ENCODE measurements around the gene PLCB4.

The PLCB4 gene

GRCh38 chr20:9286501-9287461 lies 217.9 kb downstream of the PLCB4 start:
- no peak for DNase-seq

- DNase-seq: no peak
These were observed 218.9 kb downstream of the PLCB4 start for GRCh38 chr20:9287826-9288225.

- no peak for DNase-seq
These were observed 221.4 kb downstream of the PLCB4 start for GRCh38 chr20:9290331-9290730.

GRCh38 chr20:9293145-9293544 lies 224.3 kb downstream of the PLCB4 start:
- DNase-seq: no peak

GRCh38 chr20:9294041-9294440 lies 225.2 kb downstream of the PLCB4 start:
- DNase-seq: no peak

GRCh38 chr20:9298906-9299305 lies 230.0 kb downstream of the PLCB4 start:
- no peak for DNase-seq

GRCh38 chr20:9300080-9300479 lies 231.2 kb downstream of the PLCB4 start:
- DNase-seq: no peak

GRCh38 chr20:9300534-9300933 lies 231.6 kb downstream of the PLCB4 start:
- DNase-seq: no peak

GRCh38 chr20:9301129-9302090 lies 232.5 kb downstream of the PLCB4 start:
- peak; percentile 44 for DNase-seq

- DNase-seq: no peak
These were observed 233.2 kb downstream of the PLCB4 start for GRCh38 chr20:9302091-9302462.

- no peak for DNase-seq
These were observed 237.6 kb downstream of the PLCB4 start for GRCh38 chr20:9306521-9306920.

GRCh38 chr20:9308056-9308455 lies 239.2 kb downstream of the PLCB4 start:
- no peak for DNase-seq

GRCh38 chr20:9311132-9311531 lies 242.2 kb downstream of the PLCB4 start:
- no peak for DNase-seq

- DNase-seq: peak; percentile 17
These were observed 250.9 kb downstream of the PLCB4 start for GRCh38 chr20:9319687-9320384.

- DNase-seq: no peak
These were observed 252.1 kb downstream of the PLCB4 start for GRCh38 chr20:9321007-9321406.

- no peak for DNase-seq
These were observed 253.8 kb downstream of the PLCB4 start for GRCh38 chr20:9322661-9323060.

- no peak for DNase-seq
These were observed 254.7 kb downstream of the PLCB4 start for GRCh38 chr20:9323622-9324021.

- DNase-seq: no peak
These were observed 260.6 kb downstream of the PLCB4 start for GRCh38 chr20:9329355-9330101.

GRCh38 chr20:9330151-9330550 lies 261.3 kb downstream of the PLCB4 start:
- DNase-seq: no peak

GRCh38 chr20:9331707-9332435 lies 263.0 kb downstream of the PLCB4 start:
- DNase-seq: no peak

- DNase-seq: no peak
These were observed 264.0 kb downstream of the PLCB4 start for GRCh38 chr20:9332791-9333479.
